ENCODE data around the gene SERHL2.

Gene SERHL2

DNA sequence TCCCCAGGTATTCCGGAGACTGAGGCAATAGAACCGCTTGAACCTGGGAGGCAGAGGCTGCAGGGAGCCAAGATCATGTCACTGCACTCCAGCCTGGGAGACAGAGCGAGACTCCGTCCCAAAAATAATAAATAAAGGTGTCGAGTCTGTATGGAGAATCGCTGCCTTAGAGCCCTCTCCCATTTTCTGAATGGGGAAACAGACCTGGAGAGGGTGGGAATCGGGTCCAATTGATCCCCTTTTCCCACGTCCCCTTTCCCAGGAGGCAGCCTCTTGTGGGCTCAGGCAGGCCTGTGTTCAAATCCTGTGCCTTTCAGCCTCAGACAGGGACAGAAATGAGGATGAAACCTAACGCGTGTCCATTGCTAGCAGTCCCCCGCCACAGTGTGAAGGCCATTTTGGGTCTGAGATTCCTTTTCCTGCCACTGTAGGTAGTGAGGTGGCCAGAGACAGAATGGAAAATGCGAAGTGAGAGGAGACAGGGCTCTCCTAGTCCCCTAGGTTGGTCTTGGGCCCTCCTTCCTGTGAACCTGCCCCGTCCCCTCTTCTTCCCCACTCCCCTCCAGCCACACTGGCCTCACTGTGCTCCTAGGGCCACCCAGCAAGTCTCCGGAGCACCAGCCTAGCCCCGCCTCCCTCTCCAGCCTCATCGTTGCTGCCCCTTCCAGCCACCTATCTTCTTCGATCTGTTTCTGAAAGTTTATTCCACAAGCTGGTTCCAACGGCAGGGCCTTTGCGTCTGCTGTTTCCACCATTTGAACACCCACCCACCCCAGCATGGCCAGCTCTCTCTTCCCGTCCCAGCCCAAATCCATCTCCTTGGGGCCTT, 63.6 kb downstream of the SERHL2 start:
- Histone ChIP-seq H3K9me3 (ENCODE audit: control insufficient read depth, insufficient read depth, low read length) (no peaks in the 10 kb centered on the region), H3K4me3 (ENCODE audit: low read length) (no peak overlapping the region), H3K36me3 (ENCODE audit: control insufficient read depth, insufficient read depth, low read length) (peaks cover 8% of the 10 kb centered on the region; the same call in 1 of the 2 replicates), H3K4me1 (ENCODE audit: control insufficient read depth, insufficient read depth, low read length) (no peaks in the 10 kb centered on the region; the same call in 1 of the 2 replicates), H3K27me3 (ENCODE audit: control insufficient read depth, insufficient read depth, low read length) (no peaks in the 10 kb centered on the region), H3K27ac (ENCODE audit: low read length) (no peak overlapping the region)
- WGBS (ENCODE audit: insufficient coverage, insufficient read length): no CpG with 5 or more reads among the region's 20 CpGs
- no peak for DNase-seq (ENCODE audit: low read depth, low spot score)

DNA sequence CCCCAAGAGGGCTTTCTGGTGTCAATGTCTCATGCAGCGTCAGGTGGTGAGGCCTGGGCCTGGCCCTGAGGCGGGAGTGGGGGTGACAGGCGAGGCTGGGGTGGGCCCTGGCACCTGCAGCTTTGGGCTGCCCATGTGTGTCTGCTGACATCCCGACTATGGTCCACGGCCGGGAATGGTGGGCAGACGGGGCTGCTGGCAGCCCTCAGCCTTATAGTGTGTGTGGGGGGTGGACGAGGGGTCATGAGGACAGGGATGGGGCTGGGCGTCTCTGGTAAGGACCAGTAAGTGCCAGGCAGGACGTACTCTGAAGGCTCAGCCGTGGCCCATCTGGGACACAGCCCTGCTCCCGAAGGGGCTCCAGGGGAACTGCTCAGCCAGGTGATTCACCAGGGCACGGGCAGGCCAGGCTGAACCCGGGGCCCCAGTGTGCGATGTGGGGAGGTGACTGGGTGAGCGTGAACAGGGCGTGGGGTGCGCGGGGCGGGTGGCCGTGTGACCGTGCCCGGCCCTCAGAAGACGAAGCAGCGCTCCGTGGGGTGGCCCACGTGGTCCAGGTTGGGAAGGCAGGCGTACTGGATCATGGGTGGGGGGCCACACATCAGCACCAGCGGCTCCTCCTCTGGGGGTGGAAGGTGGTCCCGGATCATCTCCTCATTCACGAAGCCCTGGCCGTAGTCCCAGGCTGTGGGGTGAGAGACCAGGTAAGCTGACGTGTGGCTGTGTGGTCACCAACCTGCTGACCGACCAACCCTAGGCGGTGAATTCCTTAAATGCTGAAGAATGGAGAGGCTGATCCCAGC, 65.7 kb downstream of the SERHL2 start:
- no peak overlapping the region for H3K4me3 ChIP-seq (ENCODE audit: low read length)
- DNase-seq (ENCODE audit: low read depth, low spot score): no peak
- H3K36me3 ChIP-seq (ENCODE audit: control insufficient read depth, insufficient read depth, low read length): peaks cover 8% of the 10 kb centered on the region; the same call in 1 of the 2 replicates
- no CpG with 5 or more reads among the region's 35 CpGs for WGBS (ENCODE audit: insufficient coverage, insufficient read length)
- no peaks in the 10 kb centered on the region for H3K4me1 ChIP-seq (ENCODE audit: control insufficient read depth, insufficient read depth, low read length)
- H3K27ac ChIP-seq (ENCODE audit: low read length): no peak overlapping the region
- no peaks in the 10 kb centered on the region for H3K27me3 ChIP-seq (ENCODE audit: control insufficient read depth, insufficient read depth, low read length)
- H3K9me3 ChIP-seq (ENCODE audit: control insufficient read depth, insufficient read depth, low read length): no peaks in the 10 kb centered on the region

DNA sequence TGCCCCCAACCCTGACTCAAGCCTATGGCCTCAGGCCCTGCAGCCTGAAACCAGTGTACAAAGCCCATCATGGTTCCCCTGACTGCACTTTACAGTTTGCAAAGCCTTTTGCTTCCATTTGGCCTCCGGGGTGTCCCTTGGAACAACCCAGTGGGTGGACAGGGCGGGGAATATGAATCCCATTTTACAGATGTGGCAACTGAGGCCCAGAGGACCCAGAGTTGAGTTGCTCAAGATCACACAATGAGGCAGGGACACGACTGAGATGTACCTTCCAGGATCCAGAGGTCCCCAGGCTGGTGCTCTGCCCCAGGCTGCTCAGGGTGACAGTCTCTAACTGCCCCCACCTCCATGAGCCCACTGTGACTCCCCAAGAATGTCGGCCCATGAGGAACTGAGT, 66.3 kb downstream of the SERHL2 start:
- DNase-seq (ENCODE audit: low read depth, low spot score): no peak
- peaks cover 8% of the 10 kb centered on the region; the same call in 1 of the 2 replicates for H3K36me3 ChIP-seq (ENCODE audit: control insufficient read depth, insufficient read depth, low read length)
- no peaks in the 10 kb centered on the region for H3K4me1 ChIP-seq (ENCODE audit: control insufficient read depth, insufficient read depth, low read length)
- no peak overlapping the region for H3K4me3 ChIP-seq (ENCODE audit: low read length)
- no peaks in the 10 kb centered on the region for H3K27me3 ChIP-seq (ENCODE audit: control insufficient read depth, insufficient read depth, low read length)
- no peak overlapping the region for H3K27ac ChIP-seq (ENCODE audit: low read length)
- H3K9me3 ChIP-seq (ENCODE audit: control insufficient read depth, insufficient read depth, low read length): no peaks in the 10 kb centered on the region
- WGBS (ENCODE audit: insufficient coverage, insufficient read length): no CpG with 5 or more reads among the region's 4 CpGs

DNA sequence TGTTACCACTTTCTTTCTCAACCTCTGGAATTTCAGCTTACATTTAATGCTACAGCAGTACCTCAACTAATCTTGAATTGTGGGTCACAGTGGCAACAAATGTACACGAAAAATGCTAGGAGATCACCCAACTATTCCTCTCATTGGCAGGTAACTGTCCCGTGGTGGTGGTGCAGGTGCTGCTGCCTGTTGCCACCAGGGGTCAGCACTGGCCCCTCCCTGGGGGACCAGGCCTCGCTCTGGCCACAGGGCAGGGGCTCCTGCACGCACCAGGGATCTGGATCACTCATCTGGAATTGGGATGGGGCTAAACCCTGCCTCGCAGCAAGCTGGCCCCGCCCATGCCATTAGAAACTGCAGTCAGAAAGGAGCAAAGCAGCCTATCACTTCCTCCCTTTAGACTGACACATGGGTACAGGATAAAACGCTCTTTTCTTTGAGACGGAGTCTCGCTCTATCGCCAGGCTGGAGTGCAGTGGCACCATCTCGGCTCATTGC, 67.8 kb downstream of the SERHL2 start:
- H3K27me3 ChIP-seq (ENCODE audit: control insufficient read depth, insufficient read depth, low read length): no peaks in the 10 kb centered on the region
- WGBS (ENCODE audit: insufficient coverage, insufficient read length): no CpG with 5 or more reads among the region's 11 CpGs
- peaks cover 11% of the 10 kb centered on the region for H3K36me3 ChIP-seq (ENCODE audit: control insufficient read depth, insufficient read depth, low read length)
- no peaks in the 10 kb centered on the region for H3K4me1 ChIP-seq (ENCODE audit: control insufficient read depth, insufficient read depth, low read length)
- peak; percentile 66 for DNase-seq (ENCODE audit: low read depth, low spot score)
- no peak overlapping the region for H3K4me3 ChIP-seq (ENCODE audit: low read length)
- H3K9me3 ChIP-seq (ENCODE audit: control insufficient read depth, insufficient read depth, low read length): no peaks in the 10 kb centered on the region
- no peak overlapping the region for H3K27ac ChIP-seq (ENCODE audit: low read length)

DNA sequence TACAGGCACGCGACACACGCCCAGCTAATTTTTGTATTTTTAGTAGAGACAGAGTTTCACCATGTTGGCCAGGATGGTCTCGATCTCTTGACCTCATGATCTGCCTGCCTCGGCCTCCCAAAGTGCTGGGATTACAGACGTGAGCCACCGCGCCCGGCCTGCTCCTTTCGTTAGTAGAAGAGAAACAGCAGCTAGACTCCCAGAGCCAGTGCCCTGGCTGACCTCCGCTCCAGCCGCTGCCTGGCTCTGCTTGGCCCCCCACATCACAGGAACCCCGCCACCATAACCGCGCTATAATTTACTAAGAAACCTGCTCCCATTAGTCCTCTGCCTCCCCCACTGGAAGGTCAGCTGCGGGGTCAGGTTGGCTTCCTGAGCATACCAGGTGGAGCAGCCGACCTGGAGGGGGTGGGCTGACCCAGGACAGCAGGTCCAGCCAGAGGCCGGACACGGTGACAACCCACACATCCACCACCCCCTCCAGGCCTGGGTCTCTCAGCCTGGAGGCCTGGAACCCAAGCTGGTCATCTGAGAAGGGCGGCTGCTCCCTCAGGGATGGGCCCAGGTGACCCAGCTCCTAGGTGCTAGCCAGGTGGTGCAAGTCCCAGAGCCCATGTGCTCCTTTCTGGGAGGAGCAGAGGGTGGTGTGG, 68.4 kb downstream of the SERHL2 start:
- Histone ChIP-seq H3K27me3 (ENCODE audit: control insufficient read depth, insufficient read depth, low read length) (no peaks in the 10 kb centered on the region), H3K27ac (ENCODE audit: low read length) (no peak overlapping the region), H3K4me1 (ENCODE audit: control insufficient read depth, insufficient read depth, low read length) (no peaks in the 10 kb centered on the region), H3K9me3 (ENCODE audit: control insufficient read depth, insufficient read depth, low read length) (no peaks in the 10 kb centered on the region), H3K36me3 (ENCODE audit: control insufficient read depth, insufficient read depth, low read length) (peaks cover 18% of the 10 kb centered on the region), H3K4me3 (ENCODE audit: low read length) (no peak overlapping the region)
- WGBS (ENCODE audit: insufficient coverage, insufficient read length): no CpG with 5 or more reads among the region's 20 CpGs
- DNase-seq (ENCODE audit: low read depth, low spot score): no peak

DNA sequence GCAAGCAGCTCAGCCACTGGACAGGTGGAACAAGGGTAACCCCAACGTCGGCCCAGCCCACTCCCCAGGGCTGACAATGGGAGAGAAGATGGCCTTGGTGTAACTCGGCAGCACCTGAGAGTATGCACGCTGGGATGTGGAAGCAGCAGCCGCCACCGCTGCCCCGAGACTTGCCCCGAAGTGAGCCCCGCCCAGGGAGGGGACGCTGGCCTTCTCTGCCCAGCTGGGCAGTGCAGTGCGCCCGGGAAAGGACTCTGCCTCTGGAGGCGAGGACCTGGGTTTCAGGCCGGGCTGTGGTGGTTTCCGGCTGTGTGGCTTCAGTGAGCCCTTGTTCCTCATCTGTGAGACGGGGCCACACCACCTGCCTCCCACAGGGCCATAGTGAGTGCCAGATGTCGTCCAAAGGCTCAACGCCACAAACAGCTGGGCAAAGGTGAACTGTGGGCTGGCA, 69.6 kb downstream of the SERHL2 start:
- Histone ChIP-seq H3K27ac (ENCODE audit: low read length) (no peak overlapping the region), H3K4me1 (ENCODE audit: control insufficient read depth, insufficient read depth, low read length) (no peaks in the 10 kb centered on the region), H3K27me3 (ENCODE audit: control insufficient read depth, insufficient read depth, low read length) (no peaks in the 10 kb centered on the region), H3K9me3 (ENCODE audit: control insufficient read depth, insufficient read depth, low read length) (no peaks in the 10 kb centered on the region), H3K4me3 (ENCODE audit: low read length) (no peak overlapping the region), H3K36me3 (ENCODE audit: control insufficient read depth, insufficient read depth, low read length) (peaks cover 26% of the 10 kb centered on the region)
- no peak for DNase-seq (ENCODE audit: low read depth, low spot score)
- WGBS (ENCODE audit: insufficient coverage, insufficient read length): no CpG with 5 or more reads among the region's 18 CpGs
